ENCODE measurements around the gene CXXC4.
A peak's percentile ranks its signal among the peaks of the same experiment; 100 is the strongest.

The CXXC4 gene

DNA sequence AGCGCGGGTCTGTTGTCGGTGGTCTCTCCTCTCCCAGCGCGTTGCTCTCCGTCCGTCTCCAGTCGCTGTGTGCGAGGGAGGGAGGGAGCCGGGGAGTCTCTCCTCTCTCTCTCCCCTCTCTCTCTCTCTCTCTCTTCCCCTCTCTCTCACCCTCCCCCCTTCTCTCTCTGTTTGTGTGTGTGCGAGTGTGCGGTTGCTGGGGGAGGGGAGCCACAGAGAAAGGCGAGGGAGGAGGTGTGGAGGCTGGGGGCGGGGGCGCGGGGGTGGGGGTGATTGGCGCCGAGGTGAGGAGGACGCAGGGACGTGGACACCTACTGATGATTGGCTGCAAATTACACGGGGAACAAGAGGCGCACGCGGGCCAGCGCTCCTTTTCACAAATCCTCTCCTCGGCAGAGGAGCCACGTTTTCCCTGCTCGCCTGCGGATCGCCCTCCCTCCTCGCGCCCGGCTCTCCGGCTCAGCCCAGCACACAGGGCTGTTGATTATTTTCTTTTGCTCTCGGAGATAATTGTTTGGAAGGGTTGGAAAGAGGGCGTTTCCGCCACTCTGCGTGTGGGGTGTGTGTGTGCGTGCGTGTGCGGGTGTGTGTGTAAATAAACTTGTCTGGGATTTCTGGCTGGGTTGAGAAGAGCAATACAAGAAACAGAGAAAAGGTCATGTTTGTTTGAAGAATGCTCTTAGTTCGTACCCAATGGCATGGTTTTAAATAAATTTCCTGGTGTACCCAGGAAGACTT lies at the start of gene CXXC4:
Gene CXXC4, minus strand, starts transcription at position 73 of the 738 bp plus-strand sequence. CDS start 3,092 bp downstream, outside the sequence.
- DNase-seq = peak; percentile 32

- no peak for DNase-seq
Measured at GRCh38 chr4:104533156-104533555, 38.5 kb upstream of the CXXC4 start.

DNA sequence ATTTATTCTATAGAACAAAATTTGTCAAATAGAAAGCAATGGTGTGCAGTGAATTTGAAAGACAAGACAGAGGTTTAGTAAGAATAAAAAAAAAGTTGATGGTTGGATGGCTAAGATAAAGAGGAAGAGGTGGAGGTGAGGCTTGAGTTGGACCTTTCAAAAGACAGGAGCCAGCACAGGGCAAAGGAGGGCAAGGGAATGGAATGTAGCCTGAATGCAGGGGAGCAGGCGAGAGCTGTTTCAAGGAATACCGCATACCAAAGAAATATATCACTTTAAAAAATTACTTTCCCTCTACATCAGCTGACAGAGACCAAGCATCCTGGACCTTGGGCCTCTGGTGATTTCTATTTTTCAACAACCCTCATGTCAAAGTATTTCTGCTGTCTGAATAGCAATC lies 38.0 kb upstream of the CXXC4 start:
- no peak for DNase-seq

DNA sequence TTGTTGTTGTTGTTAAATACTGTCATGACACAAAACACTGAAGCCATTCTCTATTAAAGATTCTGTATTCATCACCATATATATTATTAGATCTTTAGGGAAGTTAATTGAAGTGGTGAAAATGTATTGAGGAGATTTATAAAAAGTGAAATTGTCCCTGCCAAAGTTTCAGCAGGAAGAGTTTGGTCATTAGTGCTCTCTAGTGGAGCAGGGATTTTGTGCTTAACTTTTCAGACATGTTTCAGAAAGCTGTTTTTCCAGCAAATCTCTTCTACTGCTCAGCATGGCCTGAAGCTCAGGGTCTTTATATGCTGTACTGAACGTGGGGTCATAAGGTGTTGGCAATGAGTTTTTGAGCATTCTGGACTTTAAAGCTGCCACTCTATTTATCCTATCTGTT lies 36.7 kb upstream of the CXXC4 start:
- DNase-seq = no peak

- DNase-seq = no peak
Measured at GRCh38 chr4:104530426-104530825, 35.7 kb upstream of the CXXC4 start.

- DNase-seq = no peak
Measured at GRCh38 chr4:104524591-104524990, 29.9 kb upstream of the CXXC4 start.

GRCh38 chr4:104524026-104524425 lies 29.3 kb upstream of the CXXC4 start:
- no peak for DNase-seq

DNA sequence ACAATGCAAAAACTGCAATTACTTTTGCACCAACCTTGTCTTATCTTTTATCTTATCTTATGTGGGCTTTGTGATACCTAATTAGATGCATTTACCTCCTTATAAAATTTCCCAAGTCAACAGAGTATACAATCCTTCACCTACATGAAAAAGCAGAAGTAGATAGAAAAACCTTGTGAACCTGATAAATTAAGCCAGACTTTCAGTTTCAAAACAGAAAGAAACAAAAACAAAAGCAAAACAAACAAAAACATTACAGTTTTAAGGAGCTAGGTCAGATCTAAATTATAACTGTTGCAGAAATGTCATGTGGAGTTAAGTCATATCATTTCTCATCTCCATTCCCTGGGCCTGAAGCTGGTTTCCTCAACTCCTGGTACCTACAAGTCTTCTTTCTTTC lies 24.9 kb upstream of the CXXC4 start:
- no peak for DNase-seq

GRCh38 chr4:104516884-104517283 lies 22.2 kb upstream of the CXXC4 start:
- no peak for DNase-seq

DNA sequence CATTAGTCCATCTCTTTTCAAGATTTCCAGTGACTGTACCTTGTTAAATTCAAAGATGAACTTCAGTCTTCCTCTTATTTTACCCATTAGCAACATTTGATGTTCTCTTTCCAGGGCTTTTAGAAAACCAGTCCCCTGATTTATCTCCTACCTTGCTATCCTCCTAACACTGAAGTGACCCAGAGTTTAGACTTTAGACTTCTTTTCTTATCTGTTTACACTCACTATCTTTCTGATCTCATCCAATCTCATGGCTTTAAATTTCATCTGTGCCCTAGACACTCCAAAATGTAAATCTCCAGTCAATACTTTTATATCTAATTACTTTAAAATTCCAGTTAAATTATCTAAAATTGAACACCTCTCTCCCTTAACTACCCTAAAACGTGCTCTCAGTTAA lies 13.5 kb upstream of the CXXC4 start:
- no peak for DNase-seq

DNA sequence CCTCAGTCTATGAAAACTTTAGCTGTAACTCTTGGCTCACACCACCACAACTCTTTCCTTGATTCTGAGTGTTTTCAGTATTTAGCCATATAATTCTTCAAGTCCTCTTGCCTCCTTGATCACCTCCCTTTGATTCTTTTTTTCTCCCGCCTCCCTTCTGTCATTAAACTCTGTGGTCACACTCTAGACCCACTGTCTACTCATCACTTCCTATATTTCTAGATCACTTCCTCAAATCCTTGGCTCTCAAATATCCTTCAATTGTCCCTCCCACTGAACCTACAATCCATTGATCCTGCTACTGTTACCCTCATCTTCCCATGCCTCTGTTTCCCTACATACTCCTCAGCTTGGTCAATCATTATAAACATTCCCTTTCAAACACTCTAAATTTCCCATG lies 12.4 kb upstream of the CXXC4 start:
- DNase-seq = peak; percentile 2

GRCh38 chr4:104504536-104504935 lies 9.8 kb upstream of the CXXC4 start:
- no peak for DNase-seq

DNA sequence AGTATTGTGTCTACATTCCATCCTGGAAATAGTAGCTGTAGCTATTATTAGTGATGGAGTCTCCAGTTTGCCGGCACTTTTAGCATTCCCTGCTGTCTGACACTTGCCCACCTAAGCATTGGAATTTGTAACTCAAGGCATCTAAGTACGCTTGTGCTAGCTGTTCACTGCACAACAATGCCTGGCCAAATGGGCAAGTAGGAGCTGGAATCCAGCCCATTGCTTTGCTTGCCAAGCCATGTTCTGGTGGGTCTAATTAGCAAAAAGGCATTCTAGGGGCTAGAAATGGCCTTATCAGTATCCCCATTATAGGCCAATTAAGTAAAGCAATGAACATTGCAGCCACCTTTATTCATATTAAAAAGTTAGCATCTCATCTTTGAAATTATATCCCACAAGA lies 7.8 kb upstream of the CXXC4 start:
- DNase-seq = no peak

- DNase-seq = no peak
Measured at GRCh38 chr4:104501290-104501689, 6.6 kb upstream of the CXXC4 start.

DNA sequence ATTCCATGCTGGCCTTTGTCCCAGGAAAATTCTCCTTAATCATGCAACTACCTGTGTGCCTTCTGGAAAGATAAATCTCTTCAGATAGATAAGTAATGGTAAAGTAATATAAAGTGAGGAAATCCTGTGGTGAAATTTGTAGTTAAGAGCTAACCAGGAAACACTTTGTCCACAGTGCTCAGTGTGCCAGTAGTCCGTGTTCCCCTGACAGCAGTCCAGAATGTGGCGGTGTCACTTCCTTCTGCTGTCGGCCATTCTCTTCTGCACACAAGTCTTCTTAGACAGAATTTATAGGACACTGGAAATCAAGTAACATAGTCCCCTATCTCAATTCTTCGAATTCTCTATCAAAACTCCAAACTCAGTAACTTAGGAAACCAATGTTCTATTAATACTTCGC lies 5.7 kb upstream of the CXXC4 start:
- DNase-seq = peak; percentile 4

GRCh38 chr4:104494185-104494584 lies 509 bp downstream of the CXXC4 start:
- DNase-seq = no peak

GRCh38 chr4:104493081-104493831 lies 1.4 kb downstream of the CXXC4 start:
- no peak for DNase-seq

DNA sequence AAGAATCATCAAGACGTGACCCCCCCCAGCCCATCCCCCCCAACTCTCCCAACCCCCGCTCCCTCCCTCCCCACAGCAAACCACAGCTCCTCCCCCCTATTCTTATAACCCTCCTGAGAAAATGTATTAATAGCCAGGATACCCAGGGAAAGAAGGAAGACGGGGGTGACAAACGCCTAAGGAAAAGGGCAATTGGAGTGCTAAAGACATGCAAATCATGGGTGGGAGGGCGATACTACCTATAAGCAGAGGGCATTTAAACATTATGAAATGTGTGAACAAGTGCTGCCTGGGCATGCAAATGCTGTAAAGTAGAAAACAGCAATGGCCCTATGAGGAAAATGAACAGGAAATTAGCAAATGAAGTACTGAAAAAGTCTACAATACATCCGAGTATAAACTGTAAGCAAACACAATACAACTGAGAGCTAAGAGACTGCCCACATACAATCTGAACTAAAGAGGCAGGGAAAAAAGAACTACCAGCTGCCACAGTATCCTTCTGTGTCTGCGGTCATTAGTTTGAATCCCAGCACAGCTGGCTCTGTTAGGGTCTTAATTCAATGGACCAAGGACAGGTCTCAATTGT lies 2.4 kb downstream of the CXXC4 start:
- DNase-seq = no peak

DNA sequence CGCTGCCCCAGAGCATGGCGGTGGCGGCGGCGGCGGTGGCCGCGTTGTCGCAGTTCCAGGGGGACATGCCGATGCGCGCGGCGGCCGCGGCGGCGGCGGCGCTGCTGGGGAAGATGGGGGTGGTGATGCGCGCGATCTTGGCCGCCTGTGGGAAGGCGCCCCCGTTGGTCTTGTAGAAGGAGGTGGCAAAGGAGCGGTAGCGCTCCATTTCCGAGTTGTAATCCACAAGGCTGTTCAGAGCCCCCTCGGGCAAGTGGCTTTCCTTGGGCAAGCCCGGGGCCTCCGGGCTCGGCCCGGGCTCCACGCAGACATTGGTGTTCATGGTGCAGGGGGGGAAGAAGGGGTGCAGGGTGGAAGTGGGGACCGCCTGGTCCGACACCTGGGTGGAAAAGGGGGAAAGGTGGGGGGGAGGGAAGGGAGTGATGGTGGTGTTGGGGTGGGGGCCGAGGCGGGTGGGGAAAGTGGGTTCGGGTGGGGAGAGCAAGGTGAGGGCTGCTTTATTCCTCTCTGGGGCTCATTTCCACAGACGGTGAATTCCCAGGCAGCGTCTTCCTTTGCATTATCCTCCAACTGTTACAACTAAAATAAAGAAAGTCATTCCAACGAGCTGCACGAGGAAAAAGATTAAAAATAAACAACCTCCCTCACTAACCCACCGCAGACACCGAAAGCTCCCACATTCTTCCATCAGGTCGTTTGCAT lies 3.1 kb downstream of the CXXC4 start:
- peak; percentile 61 for DNase-seq

- peak; percentile 64 for DNase-seq
Measured at GRCh38 chr4:104490770-104491480, 3.8 kb downstream of the CXXC4 start.

- peak; percentile 6 for DNase-seq
Measured at GRCh38 chr4:104490096-104490769, 4.5 kb downstream of the CXXC4 start.

- no peak for DNase-seq
Measured at GRCh38 chr4:104489731-104490095, 5.0 kb downstream of the CXXC4 start.
